HG03060 (cell line): ENCODE measurements around the gene SPOP.

Experiments used
- ATAC-seq: cut with Tn5 transposase; IDR thresholded peaks from one replicate; pipeline ENCODE4 v1.9.1; 2021; ENCODE audit warnings: low read depth, moderate number of reproducible peaks; ENCODE audit not compliant: unreplicated experiment

SPOP gene

DNA sequence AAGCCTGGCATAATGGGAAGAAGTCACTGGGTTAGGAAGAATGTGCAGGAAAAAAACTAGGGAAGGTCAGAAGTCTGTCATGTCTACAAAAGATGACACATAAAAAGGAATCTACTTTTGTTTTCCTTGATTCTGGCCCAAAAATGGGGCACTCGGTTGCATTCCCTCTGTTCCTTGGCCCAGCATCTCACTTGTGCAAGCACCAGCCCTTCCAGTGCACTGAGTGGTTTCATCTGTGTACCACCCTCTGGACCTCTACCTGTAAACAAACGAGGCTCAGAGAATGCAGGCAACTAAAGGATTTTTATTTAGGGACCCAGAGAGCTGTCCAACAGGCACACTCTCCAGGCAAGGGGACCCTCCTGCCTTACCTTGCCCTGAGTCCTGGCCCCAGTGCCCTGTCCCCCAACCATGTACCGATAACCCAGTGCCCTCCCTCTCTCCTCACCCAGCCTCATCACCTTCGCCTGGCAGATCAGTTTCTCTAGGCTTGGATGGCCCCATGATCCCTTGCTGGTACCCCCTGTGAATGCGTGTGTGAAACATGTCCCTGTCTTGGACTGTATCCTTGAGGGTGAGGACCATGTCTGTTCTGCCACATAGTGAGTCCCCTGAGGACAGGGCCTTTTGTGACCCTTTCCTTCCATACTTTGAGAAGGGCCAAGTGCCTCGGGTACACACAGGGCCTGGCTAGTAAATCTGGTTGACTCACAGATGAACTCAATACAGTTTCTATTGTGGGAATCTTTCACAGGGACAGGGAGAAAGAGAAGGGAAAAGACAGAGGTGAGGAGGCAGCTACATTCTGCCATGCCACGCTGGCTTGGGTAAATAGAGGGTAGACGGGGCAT lies 88.9 kb downstream of the SPOP start:
- ATAC-seq, result no peak

DNA sequence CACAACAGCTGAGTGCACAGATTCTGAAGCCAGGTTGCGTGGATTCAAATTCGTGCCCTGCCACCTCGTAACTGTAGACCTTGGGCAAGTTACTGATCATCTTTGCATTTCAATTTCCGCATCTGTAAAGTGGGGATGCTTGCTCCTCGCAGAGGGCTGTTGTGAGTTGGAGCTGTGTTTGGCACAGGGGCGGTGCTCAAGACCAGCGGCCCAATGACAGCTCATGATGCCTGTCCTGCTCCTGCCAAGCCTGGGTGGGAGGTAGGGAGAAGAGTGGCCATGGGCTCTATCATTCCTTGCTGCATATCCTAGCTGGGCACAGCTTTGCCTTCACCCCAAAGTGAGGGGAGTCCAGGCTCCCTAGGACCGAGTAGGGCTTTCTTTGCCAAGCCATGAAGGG lies 89.6 kb downstream of the SPOP start:
- ATAC-seq, result no peak

DNA sequence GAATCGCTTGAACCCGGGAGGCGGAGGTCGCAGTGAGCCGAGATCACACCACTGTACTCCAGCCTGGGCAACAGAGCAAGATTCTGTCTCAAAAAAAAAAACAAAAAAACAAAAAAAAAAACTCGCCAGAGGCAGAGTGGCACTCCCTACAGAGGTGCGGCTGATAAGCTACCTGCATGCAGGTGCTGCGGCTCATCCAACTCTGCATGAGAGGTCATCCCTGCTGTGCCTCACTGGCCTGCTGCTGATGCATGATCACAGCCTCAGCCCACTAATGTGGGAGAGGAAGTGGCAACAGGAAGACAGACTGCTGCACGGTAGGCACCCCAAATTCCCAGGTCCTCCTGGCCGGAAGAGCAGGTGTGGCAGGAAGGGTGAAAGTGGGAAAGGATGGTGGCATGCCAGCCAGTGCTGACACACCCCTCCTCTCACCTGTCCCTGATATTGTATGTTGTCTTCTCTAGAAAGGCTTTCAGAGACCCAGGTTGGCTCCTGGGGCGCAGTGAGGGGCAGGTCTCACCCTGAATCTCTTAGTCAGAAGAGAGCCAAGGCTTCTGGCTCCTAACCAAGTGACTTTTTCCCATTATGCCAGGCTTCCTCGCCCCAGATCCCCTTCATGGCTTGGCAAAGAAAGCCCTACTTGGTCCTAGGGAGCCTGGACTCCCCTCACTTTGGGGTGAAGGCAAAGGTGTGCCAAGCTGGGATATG lies 90.4 kb downstream of the SPOP start:
- ATAC-seq, result no peak

DNA sequence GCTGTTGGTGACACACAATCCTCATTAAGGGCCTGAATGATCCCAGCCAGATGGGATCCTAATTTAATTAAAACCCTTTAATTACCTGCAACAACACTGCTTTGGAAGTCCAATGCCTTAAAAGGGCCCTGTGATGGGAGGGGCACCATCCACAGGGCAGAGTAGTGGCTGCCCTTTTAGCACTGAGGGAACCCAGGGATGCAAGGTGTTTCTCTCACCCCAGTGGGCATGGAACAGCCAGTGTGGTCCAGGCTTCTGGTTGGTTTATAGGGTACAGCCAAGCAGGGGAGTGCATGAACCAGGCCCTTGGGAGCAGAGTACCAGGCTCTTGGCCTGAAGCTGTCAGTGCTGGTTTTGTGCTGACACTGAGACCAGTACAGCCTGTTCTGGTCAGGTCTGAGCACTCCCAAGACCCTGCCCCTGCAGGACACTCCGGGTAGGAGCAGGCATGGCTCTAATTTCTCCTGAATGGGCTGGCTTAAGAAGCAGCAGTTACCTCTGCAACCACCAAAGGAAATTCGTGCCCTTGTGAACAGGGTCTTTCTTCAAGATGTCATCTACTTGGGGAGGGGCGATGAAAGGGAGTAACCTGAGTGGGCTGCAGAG lies 92.4 kb downstream of the SPOP start:
- no peak for ATAC-seq

GRCh38 chr17:49583889-49584288 lies 94.0 kb downstream of the SPOP start:
- ATAC-seq, result no peak

- ATAC-seq, result no peak
Observed at GRCh38 chr17:49583226-49583625, 94.7 kb downstream of the SPOP start.

DNA sequence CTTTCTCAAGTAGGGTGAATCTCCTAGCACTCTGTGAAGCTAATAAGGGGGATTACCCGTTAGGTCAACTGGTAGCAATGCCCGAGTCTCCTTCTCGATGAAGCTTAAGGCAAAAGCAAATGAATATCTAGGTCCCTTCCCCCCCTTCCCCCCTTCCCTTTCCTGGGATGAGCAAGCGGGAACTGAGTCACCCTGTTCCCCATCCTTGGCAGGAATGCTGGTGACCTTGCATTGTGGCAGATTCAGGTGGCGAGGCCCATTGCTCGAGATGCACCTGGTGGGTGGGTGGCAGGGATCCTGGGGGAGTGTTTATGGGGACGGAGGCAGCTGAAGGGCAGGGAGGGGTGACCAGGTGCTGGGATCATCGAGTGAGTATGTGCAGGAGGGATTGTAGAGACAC lies 95.1 kb downstream of the SPOP start:
- ATAC-seq, result no peak

GRCh38 chr17:49582055-49582722 lies 95.7 kb downstream of the SPOP start:
- ATAC-seq, result no peak

- no peak for ATAC-seq
Observed at GRCh38 chr17:49581648-49581998, 96.3 kb downstream of the SPOP start.

GRCh38 chr17:49580981-49581647 lies 96.8 kb downstream of the SPOP start:
- ATAC-seq, result no peak

- no peak for ATAC-seq
Observed at GRCh38 chr17:49580055-49580721, 97.7 kb downstream of the SPOP start.

- ATAC-seq, result no peak
Observed at GRCh38 chr17:49579522-49579921, 98.4 kb downstream of the SPOP start.

DNA sequence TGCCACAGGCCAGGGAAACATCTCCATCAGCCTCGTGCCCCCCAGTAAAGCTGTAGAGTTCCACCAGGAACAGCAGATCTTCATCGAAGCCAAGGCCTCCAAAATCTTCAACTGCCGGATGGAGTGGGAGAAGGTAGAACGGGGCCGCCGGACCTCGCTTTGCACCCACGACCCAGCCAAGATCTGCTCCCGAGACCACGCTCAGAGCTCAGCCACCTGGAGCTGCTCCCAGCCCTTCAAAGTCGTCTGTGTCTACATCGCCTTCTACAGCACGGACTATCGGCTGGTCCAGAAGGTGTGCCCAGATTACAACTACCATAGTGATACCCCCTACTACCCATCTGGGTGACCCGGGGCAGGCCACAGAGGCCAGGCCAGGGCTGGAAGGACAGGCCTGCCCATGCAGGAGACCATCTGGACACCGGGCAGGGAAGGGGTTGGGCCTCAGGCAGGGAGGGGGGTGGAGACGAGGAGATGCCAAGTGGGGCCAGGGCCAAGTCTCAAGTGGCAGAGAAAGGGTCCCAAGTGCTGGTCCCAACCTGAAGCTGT lies 98.9 kb downstream of the SPOP start:
- ATAC-seq, result no peak

- no peak for ATAC-seq
Observed at GRCh38 chr17:49578414-49578813, 99.5 kb downstream of the SPOP start.

DNA sequence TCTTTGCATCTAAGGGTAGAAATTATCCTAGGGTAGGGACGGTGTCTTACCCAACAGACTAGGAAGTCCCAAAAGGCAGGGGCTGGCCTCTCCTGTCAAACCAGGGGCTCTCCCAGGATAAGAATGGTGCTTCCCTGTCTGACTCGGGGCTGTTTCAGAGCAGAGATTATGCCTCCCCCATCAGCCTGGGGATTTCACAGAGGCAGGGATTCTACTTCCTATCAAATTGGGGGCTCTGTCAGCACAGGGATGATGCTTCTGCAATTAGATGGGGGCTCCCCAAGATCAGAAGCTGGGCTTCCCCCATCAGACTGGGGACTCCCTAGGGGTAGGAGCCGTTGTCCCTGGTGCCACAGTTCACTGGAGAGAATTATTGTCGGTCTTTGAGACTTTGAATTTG lies 99.9 kb downstream of the SPOP start:
- ATAC-seq, result no peak

GRCh38 chr17:49577650-49577934 lies 100.3 kb downstream of the SPOP start:
- ATAC-seq, result no peak

GRCh38 chr17:49576917-49577649 lies 100.8 kb downstream of the SPOP start:
- ATAC-seq, result no peak

DNA sequence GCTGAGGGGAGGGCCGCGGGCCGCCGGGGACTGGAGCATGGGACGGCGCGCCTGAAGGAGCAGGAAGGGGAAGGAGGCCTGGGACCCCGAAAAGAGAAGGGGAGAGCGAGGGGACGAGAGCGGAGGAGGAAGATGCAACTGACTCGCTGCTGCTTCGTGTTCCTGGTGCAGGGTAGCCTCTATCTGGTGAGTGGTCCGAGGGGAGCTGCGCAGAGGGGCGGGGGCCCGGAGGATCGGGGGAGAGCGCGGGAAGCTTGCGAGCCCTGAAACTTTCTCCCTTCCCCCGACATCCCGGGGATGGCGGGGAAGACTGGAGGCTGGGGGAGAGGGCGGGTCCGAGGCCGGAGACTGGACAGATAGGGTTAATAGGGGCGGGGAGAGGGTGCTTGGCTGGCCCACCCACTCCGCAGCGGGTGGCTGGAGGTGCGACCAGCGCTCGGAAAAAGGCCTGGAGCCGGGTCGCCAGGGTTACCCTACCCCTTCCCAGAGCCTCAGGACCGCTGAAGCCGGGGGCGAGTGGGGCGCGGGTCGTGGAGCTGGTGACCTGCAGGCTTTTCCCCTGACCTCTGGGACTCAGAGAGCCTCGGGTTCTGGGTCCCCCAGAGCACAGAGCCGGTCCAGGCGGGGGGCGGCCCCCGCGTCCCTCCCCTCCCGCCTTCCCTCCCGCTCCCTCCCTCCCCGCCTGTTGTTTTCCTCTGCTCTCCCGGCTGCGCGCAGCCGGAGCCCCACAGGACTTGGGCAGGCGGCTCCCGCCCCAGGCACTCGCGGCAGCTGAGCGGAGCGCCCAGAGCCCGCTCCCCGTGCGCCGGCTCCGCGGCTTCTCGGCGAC lies 101.6 kb downstream of the SPOP start:
- ATAC-seq, result no peak
